HG03039 (cell line): Measurements from ENCODE around the gene KRTAP2-1.
"Not testable (repeated sequence)": the region's sequence is repeated elsewhere in the genome, so short reads cannot be mapped to it uniquely, and the experiment has no call there.

Source experiments
- ATAC-seq: cut with Tn5 transposase; IDR thresholded peaks from one replicate; pipeline ENCODE4 v1.9.1; 2021; ENCODE audit warnings: mild to moderate bottlenecking, moderate library complexity; ENCODE audit not compliant: unreplicated experiment

KRTAP2-1 gene

DNA sequence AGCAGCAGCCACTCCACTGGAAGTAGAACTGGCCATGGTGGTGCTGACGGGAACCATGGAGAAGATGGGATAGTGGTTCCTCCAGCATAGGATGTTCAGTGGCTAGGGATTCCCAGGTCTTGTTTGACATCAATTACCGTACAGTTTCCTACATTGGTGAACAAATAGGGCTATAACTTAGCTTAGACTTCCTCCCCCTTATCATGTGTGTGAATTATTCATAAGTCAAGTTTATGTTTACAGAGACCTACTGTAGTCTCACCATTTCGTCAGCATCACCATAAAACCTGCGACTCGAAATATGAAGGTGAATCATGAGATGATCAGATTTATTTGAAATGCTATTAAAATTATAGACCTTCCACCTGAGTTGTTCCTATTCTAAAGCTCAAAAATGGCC lies 11.6 kb upstream of the KRTAP2-1 start:
- ATAC-seq: no peak

DNA sequence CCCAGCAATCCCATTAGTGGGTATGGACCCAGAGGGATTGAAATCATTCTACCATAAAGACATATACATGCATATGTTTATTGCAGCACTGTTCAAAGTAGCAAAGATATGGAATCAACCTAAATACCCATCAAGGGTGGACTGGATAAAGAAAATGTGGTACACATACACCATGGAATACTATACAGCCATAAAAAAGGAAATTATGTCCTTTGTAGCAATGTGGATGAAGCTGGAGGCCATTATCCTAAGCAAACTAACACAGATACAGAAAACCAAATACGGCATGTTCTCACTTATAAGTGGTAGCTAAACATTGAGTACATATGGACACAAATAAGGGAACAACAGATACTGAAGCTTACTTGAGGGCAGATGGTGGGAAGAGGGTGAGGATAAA lies 10.4 kb upstream of the KRTAP2-1 start:
- ATAC-seq: no peak

DNA sequence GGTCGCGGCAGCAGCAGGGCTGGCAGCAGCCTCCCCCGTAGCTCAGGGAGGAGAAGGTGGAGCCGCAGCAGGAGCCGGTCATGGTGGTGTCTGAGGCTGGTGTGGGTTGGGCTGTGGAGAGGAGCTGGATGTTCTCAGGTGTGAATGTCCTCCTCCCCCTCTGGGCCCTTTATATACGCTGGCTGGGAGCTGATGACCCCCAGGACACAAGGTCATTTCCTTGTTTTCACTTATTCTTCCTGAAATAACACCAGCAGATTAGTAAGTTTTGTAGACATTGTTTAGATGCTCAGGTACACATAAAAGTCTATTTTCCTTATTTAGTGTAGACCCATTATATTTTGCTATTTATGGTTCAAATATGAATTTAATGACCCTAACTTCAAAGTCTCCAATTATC lies 8.0 kb upstream of the KRTAP2-1 start, which contains the start of gene KRTAP2-2:
KRTAP2-2 (minus strand) TSS at position 101 of the 400 bp plus-strand sequence; CDS start at position 82, 19 bp downstream.
- not testable (repeated sequence) for ATAC-seq

DNA sequence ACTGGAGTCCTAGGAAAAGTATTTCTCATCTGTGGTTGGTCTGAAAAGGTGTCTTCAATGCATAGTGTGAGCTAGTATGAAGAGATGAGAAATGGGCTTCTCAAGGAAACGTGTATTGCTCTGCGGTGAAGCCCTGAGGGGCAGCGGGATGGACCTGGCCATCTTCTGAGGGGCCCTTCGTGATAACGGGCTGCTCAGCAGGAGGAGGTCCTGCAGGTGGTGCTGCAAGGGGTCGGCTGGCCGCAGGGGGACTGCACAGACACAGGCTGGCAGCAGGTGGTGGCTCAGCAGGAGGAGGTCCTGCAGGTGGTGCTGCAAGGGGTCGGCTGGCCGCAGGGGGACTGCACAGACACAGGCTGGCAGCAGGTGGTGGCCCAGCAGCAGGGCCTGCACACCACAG lies 7.4 kb upstream of the KRTAP2-1 start:
- not testable (repeated sequence) for ATAC-seq

DNA sequence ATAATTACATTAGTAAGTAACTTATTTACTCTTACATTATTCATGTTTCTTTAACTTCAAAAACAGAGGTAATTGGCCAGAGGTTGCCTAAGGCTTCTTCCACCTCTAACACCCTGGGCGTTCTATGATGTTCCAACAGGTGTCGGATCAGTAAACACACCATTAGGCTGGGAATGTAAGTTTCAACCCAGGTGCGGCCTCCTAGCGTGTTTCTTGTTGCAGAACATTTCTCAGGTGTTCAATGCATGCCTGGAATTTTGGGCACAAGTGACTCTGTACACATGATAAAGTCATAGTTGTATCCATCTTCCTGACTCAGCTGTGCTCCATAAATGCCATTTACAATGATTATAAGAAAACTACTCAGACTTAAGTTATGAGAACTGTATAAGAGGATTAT lies 6.9 kb upstream of the KRTAP2-1 start:
- ATAC-seq: no peak

DNA sequence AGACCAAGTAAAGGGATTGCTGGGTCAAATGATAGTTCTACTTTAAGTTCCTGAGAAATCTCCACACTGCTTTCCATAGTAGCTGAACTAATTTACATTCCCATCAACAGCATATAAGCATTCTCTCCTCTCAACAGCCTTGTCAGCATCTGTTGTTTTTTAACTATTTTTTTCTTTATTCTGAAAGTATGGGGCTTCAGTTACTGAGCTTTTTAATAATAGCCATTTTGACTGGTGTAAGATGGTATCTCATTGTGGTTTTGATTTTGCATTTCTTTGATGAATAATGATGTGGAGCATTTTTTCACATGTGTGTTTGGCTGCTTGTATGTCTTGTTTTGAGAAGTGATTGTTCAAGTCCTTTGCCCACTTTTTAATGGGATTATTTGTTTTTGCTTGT lies 5.5 kb upstream of the KRTAP2-1 start:
- ATAC-seq: no peak

DNA sequence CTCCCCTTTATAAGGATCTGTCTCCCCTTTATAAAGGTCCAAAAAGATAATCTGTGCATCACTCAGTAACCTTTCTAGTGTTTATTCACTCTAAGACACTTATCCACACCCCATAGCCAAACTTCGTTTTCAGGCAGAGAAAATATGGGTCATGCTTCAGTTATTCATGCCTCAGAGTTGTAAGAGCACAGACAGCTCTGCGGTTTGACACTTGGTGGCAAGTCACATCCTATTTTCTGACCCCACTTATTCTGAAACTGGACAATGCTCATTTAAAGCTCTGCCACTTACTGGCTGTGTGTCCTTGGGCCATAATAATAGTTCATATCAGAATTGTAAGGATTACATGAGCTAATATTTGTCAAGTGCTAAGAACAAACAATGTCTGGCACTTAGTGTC lies 2.0 kb upstream of the KRTAP2-1 start:
- ATAC-seq: no peak

DNA sequence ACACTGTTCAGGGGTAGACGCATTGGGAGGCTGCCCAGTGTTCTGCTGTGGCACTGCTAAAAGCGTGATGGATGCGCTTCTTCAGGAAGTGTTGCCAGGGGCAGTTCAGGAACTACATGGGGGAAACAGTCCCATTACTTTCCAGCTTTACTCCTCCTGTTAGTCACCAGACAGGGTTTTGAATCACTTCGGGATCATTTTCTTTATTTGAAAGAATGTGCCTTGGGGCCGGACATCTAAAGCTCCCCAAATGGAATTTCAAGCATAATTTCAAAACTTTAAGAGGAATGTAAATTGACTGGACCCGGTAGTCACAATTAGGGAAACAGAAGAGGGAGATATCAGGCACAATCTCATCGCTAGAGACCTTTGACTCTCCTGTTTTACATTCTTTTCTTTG lies 1.3 kb upstream of the KRTAP2-1 start:
- no peak for ATAC-seq

DNA sequence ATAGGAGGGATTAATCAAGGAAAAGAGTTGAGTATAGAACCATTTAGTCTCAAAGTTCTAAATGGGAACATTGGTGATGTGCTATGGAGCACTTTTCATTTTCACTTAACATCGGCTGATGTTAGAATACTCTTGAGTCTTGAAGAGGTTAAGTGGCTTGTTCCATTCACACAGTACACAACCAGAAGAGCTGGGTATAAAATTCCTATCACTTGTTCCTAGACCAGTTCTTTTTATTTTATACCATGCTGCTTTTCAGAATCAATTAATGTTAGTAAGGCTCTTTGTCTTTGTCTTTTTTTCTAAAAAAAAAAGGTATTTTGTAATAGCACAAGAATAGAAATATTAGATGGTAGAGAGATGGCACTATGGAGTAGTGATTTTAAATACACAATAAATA lies 4.2 kb downstream of the KRTAP2-1 start:
- ATAC-seq: no peak

DNA sequence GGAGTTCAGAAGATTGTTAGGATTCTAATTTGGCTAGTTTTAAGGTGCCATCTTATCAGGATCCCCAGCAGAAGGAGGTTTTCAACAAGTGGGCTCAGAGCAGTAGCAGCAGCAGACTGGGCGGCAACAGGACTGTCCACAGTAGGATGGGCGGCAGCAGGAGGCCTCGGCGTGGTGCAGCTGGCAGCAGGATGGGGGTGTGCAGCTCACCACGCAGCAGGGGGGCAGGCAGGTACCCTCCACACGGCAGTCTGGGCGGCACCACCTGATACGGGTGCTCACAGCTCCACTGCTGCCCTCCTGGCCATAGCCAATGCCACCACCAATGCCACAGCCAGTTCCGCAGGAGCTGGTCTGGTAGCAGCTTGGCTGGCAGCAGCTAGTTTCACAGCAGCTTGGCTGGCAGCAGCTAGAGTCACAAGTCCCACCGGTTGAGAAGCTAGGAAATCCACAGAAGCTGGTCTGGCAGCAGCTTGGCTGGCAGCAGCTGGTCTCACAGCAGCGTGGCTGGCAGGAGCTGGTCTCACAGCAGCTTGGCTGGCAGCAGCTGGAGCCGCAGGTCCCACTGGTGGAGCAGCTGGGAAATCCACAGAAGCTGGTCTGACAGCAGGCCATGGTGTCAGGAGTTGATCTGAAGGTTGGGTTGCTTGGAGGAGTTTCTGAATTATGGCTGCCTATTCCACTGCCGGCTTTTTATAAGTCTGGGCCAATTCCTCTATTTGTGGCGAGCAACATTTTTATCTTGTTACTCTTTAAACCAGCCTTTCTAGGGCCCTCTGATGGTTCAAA lies 6.1 kb downstream of the KRTAP2-1 start, which contains the start of gene KRTAP1-1:
KRTAP1-1 (minus strand) TSS at position 668 of the 789 bp plus-strand sequence; CDS start at position 615, 53 bp downstream.
- not testable (repeated sequence) for ATAC-seq

DNA sequence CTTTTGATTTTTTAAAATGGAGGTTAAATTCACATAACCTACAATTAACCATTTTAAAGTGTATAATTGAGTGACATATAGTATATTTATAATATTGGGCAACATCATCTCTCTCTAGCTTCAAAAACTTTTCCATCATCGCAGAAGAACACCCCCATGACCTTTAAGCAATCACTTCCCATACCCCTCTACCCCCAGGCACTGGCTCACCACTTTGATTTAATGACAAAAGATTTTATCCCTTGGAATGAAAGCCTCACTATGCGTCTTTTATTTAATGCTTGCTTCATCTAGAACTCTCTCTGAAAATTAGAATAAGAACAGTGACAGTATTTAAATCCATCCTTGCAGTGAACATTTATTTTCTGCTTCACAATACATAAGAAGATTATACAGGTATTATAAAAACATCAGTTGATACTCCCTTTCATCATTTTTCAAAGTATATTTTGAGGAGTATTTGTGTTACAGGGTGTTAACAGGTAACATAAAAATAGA lies 9.2 kb downstream of the KRTAP2-1 start:
- no peak for ATAC-seq

DNA sequence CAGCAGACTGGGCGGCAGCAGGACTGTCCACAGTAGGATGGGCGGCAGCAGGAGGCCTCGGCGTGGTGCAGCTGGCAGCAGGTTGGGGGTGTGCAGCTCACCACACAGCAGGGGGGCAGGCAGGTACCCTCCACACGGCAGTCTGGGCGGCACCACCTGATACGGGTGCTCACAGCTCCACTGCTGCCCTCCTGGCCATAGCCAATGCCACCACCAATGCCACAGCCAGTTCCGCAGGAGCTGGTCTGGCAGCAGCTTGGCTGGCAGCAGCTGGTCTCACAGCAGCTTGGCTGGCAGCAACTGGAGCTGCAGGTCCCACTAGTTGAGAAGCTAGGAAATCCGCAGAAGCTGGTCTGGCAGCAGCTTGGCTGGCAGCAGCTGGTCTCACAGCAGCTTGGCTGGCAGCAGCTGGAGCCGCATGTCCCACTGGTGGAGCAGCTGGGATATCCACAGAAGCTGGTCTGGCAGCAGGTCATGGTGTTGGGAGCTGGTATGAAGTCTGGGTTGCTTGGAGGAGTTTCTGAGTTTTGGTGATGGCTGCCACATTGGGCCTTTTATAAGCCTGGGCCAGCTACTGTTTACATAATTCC lies 12.7 kb downstream of the KRTAP2-1 start, which contains the start of gene KRTAP1-3:
KRTAP1-3 (minus strand) TSS at position 529 of the 590 bp plus-strand sequence; CDS start at position 476, 53 bp downstream.
- ATAC-seq: not testable (repeated sequence)

DNA sequence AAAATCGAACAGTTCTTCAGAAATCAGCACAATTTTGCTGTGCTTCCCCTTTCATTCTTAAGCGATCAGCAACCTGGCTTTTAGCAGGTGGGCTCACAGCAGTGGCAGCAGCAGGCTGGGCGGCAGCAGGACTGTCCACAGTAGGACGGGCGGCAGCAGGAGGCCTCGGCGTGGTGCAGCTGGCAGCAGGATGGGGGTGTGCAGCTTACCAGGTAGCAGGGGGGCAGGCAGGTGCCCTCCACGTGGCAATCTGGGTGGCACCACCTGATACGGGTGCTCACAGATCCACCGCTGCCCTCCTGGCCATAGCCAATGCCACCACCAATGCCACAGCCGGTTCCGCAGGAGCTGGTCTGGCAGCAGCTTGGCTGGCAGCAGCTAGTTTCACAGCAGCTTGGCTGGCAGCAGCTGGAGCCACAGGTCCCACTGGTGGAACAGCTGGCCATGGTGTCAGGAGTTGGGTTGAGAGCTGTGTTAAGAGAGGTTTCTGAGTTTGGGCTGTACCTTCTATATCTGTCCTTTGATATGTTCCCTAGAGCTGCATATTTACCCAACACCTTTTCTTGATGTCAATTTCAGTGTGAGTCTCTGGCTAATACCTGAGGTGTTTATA lies 17.4 kb downstream of the KRTAP2-1 start, which contains the start of gene KRTAP1-4:
KRTAP1-4 (minus strand) TSS at position 563 of the 613 bp plus-strand sequence; CDS start at position 446, 117 bp downstream.
- no peak for ATAC-seq

DNA sequence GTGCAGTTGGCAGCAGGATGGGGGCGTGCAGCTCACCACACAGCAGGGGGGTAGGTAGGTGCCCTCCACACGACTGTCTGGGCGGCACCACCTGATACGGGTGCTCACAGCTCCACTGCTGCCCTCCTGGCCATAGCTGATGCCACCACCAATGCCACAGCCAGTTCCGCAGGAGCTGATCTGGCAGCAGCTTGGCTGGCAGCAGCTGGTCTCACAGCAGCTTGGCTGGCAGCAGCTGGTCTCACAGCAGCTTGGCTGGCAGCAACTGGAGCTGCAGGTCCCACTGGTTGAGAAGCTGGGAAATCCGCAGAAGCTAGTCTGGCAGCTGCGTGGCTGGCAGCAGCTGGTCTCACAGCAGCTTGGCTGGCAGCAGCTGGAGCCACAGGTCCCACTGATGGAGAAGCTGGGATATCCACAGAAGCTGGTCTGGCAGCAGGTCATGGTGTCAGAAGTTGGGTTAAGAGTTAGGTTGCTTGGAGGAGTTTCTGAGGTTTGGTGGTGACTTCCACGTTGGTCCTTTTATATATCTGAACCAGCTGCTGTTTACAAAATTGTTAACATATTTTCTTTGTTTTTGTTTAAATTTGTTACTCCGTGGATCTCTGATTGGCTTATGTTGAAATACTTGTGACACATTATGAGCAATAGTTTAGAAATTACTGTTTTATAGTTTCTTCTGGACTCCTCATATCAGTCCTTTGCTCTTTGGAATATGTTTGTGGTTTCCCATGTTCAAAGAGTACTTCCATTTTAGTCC lies 20.2 kb downstream of the KRTAP2-1 start, which contains the start of gene KRTAP1-5:
KRTAP1-5 (minus strand) TSS at position 494 of the 757 bp plus-strand sequence; CDS start at position 441, 53 bp downstream.
- ATAC-seq: no peak

DNA sequence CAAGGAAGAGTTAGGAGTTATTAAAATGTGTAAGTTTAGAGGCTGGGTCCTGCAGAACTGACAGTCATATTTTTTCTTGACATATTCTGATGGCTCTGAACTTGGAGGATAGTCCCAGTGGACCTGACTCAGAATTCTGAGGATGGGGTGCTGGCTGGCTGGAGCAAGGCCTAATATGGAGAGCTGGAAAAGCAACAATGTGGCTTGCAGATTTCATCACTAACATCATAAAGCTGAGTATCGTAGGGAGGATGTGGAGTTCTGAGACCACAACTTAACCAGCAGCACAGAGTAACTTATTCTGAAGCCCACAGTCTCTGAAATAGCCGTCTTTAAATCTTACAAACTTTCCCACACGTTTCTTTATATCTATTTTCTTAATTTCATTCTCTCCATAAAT lies 22.4 kb downstream of the KRTAP2-1 start:
- no peak for ATAC-seq

DNA sequence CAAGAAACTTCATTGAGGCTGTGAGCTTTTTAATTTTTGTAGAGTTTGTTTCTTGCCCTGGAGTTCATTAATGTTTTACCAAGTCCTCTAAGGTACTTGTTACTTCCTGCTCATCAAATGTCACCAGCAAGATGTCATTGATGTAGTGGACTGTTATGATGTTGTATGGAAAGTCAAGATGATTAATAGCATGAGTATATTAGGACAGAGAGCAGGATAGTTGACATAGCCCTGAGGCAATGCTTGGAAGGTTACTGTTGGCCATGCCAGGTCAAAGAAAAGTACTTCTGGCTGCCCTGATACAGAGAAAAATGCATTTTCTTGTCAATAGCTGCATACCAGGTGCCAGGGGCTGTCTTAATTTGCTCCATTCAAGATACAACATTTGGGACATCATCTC lies 26.8 kb downstream of the KRTAP2-1 start:
- ATAC-seq: no peak

DNA sequence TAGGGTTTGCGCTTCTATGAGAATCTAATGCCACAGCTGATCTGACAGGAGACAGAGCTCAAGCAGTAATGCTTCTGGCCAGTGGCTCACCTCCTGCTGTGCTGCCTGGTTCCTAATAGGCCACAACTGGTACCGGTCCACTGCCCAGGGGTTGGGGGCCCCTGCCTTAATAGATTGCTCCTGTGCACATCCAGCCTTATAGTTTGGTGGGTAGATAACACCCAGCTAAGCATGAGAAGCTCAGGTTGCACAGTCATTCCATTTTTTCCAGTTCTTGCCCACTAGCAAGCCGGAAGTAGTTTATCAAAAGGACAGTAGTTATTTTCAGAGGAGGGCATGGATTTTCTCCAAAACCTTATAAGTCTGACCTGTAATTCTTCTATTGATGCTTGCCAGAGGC lies 27.7 kb downstream of the KRTAP2-1 start:
- ATAC-seq: no peak

DNA sequence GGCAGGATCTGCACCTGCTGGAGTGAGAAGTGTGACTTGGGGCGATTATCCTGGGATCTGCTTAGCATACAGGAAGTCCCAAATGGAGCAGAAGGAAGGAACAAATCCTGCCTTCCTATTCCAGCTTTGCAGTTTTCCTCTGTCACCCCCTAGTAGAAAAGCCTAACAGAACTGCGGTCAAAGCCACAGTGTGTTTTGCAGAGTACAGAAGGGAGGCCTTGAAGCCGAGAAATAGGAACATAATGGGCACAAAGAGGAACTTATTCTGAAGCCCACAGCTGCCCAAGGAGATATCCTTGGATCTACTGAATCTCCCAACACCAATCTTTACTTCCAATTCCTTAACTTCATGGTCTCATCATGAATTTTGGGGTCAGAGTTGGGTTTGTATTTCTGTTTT lies 28.6 kb downstream of the KRTAP2-1 start:
- ATAC-seq: no peak

DNA sequence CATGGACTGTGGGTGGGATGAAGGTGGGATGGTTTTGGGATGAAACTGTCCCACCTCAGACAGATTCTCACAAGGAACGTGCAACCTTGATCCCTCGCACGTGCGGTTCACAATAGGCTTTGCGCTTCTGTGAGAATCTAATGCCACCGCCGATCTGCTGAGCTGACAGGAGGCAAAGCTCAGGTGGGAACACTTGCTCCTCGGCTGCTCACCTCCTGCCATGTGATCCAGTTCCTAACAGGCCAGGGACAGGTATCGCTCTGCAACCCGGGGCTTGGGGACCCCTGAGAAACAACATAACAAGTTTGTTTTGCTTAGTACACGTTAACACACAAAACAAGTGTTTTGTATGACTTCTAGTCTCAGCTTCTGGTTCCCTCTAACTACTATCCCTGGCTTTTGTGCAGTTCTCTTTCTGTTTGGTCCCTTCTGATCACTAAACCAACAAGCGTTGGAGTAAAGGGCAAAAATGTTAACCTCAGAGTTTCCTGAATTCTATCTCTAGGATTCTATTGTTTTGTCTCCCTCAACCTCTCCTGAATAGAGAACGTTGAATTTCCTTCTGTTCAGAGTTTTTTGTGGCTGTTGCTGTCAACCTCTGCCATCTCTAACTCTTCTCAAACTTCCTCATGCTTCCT lies 30.4 kb downstream of the KRTAP2-1 start:
- ATAC-seq: no peak

DNA sequence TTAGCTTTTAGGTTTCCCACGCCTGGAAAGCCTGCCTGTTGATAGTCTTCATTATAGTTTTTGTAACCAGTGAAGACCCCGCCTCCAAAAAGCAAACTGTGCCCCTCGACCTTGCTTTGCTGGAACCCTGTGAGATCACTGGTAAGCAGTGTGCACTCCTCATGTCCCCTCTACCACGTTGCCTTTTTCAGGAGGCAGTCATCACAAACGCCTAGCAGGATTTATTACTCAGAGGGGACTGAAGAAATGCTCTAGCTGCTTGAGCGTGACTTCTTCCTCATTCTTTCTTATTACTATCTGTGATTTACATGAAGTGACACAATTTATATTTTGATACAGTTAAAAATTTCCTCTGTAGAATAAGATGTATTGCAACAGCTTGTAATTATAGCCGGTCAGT lies 31.7 kb downstream of the KRTAP2-1 start:
- no peak for ATAC-seq
